GM19372 (cell line): ENCODE data around the gene SCFD2.
"Not testable (repeated sequence)": the region's sequence is repeated elsewhere in the genome, so short reads cannot be mapped to it uniquely, and the experiment has no call there.

Experiments used
- ATAC-seq: cut with Tn5 transposase; IDR thresholded peaks from one replicate; pipeline ENCODE4 v1.9.1; 2021; ENCODE audit warnings: mild to moderate bottlenecking, low read depth, moderate library complexity; ENCODE audit not compliant: unreplicated experiment

The SCFD2 gene

DNA sequence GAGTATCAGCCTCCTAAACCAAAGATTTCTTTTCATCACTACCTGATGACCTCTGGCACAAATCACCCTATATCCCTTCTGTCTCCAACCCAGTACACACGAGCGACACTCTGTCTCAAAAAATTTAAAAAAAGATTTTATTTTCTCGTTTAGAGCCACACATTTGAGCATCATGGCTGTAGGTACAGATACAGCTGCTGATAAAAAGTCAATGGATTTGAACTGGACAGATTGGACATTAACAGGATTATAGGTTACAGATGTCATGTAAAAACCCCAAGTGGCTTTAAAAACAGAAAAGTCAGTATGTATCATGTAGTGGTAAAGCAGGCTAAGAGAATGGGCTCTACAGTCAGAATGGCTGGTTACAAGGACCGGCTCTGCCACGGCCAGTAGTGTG, 171.1 kb downstream of the SCFD2 start:
- no peak for ATAC-seq

- ATAC-seq = no peak
These were observed 172.8 kb downstream of the SCFD2 start for GRCh38 chr4:53193111-53193510.

DNA sequence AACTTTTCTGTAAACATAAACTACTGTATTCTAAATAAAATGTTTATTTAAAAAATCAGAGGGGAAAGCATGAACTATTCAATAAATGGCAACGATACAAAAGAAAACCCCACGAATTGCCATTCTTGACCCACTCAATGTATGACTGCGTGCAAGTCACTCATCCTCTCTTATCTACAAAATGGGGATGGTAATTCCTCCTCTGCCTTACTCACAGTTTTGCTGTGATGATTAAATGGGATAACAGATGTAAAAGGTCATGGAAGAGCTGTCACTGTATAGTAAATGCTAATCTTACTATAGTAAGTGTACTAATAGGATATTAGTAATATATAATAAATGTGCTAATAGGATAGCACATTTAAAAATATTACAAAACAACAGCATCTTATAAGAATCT, 173.4 kb downstream of the SCFD2 start:
- ATAC-seq = no peak

DNA sequence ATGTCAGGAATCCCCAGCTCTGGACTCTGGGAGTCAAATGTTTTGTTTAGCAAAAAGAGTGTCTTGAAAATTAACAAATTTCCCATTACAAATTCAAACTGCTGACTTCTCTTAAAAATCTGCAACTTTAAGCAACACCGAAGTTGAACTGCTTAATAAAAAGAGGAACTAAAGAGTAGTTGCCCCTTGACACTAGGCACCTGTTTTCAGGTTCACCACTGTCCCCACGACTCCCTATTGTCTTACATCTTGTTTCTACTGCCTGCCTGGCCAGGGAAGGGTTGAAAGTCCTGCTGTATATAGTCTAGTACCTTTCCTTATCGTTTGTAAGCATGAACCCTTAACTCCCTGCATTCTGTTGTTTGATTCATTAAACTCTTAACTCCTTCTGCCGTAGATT, 173.9 kb downstream of the SCFD2 start:
- ATAC-seq = no peak

- ATAC-seq = no peak
These were observed 176.8 kb downstream of the SCFD2 start for GRCh38 chr4:53189011-53189410.

DNA sequence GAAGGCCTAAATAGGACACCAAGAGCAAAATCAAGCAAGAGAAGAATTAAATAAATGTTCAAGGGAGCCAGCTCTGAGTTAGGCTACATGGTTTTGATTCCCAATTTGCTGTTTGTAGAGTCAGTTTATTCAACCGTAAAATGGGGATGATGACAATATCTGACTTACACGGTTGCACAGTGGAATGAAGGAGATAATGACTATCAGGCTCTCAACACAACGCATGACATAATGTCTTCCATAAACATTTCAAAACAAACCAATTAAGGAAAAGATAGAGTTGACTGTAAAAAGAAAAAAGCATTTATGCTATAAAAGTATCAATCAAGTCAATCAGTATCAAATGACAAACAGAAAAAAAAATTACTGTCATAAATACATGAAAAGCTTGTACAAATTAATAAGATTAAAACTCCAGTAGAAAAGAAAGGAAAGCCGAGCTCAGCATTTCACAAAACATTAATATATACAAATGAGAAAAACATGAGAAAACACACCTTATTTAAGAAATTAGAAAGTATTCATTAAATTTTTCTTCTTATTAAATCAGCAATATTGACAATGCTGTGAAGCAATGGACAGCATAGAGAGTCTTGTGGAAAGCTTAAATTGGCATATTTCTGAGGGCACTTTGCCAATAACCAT, 179.0 kb downstream of the SCFD2 start:
- no peak for ATAC-seq

DNA sequence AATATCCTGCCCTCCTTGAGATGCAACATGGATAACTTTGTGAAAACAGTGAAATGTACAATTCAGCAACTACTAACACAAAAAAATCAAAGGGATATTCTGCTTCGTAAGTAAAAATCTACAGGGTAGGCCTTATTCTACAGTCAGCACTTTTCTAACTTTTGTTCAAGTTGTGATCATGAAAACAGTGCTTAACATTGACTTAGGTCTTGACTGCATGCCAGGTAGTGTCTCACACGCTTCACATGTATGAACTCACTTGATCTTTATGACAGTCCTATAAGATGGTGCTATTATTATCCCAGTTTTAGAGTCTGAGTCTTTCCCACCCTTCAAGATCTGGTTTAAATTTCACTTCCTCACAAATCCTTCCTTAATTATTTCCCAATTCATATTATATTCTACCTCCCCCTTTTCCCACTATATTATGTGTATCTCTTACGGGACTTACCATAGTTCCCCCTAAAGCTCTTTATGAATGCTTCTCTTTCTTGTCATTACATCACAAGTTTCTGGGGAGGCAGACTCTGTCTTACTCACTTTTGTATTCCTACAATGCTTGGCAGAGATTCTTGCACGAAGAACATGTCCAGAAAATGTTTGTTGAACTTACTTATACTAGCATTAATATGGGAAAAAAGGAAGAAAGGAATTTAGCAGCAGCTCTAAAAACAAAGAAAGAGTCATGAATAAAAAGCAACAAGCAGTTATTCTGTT, 179.8 kb downstream of the SCFD2 start:
- ATAC-seq = no peak

GRCh38 chr4:53183754-53184153, 182.1 kb downstream of the SCFD2 start:
- no peak for ATAC-seq

GRCh38 chr4:53177751-53178150, 188.1 kb downstream of the SCFD2 start:
- not testable (repeated sequence) for ATAC-seq

GRCh38 chr4:53175640-53176039, 190.2 kb downstream of the SCFD2 start:
- no peak for ATAC-seq

DNA sequence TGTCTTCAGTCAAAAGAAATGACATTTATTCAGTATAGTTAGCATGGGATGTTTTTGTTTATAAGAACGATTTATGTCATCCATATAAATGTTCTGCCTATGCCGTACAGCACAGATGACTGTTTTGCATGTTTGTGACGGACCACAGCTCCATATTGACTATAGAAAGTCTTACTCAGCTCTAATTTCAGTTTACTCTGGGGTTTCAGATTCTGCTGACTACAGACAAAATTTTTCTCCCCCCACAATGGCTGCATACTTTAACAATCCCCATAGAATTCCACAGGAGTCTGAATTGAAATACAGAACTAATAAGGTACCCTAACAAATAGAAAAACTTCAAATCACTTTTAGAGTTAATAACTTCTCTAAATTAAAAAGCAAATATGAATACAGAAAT, 191.0 kb downstream of the SCFD2 start:
- ATAC-seq = no peak

DNA sequence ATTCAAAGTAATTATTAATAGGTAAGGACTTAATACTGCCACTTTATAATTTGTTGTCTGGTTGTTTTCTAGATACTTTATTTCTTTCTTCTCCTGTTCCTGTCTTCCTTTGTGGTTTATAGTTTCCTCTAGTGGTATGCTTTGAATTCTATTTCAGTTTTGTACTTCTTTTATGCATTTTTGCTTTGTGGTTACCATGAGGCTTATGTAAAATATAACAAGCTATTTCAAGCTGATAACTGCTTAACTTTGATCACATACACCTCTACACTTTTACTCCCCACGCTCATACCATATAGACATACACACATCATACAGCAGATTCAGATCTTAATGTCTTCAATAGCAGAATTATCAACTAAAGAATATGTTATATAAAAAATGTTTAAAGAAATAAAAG, 192.3 kb downstream of the SCFD2 start:
- no peak for ATAC-seq

GRCh38 chr4:53171797-53172196, 194.1 kb downstream of the SCFD2 start:
- no peak for ATAC-seq

DNA sequence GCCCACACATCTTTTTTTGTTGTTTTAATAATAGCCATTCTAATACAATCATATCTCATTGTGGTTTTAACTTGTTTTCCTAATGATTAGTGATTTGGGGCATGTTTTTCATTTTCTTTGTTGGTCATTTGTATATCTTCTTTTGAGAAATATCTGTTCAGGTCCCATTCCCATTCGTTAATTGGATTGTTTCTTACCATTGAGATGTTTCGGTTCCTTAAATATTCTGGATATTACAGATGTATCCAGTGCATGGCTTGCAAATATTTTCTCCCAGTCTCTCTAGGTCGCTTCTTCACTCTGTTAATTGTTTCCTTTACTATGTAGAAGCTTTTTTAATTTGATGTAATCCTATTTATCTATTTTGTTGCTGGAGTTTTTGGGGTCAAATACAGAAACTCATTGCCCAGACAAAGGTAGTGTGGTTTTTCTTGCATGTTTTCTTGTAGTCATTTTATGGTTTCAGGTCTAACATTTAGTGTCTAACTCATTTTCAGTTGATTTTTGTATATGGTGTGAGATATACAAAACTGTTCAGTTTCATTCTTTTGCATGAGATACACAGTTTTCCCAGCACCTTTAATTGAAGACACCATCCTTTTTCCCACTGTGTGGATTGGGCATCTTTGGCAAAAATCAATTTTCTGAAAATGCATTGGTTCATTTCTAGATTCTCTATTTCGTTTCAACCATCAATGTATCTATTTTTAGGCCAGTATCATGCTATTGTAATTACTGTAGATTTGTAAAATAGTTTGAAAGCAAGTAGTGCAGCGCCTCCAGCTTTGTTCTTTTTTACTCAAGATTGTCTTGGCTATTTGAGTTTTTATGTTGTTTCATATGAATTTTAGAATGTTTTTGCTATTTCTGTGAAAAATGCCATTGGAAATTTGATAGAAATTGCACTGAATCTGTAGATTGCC, 195.9 kb downstream of the SCFD2 start:
- ATAC-seq = no peak

- ATAC-seq = no peak
These were observed 197.6 kb downstream of the SCFD2 start for GRCh38 chr4:53168228-53168627.

DNA sequence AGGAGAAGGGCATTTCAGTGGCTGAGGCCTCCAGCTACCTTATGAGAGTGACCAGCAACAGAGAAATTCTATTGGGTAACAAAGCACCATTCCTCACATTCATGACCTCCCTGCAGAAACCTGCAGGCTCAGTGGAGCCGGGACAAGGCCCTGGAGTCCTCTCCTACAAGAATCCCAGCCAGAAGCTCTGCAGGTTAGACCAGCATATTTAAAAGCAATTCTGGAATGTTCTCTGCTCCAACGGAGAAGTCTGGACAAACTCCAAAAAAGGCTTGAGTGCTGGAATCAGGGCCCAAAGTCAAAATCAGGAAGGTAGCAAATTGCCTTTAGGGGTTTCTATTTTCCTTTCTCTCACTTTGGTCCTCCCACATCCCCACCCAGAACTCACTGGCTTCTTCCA, 202.9 kb downstream of the SCFD2 start:
- no peak for ATAC-seq

GRCh38 chr4:53161787-53162433, 204.0 kb downstream of the SCFD2 start:
- no peak for ATAC-seq

GRCh38 chr4:53161051-53161786, 204.6 kb downstream of the SCFD2 start:
- ATAC-seq = no peak

GRCh38 chr4:53156896-53157295, 209.0 kb downstream of the SCFD2 start:
- no peak for ATAC-seq

GRCh38 chr4:53152467-53152866, 213.4 kb downstream of the SCFD2 start:
- ATAC-seq = no peak
